Vagina (tissue), 2 donors: ENCODE measurements around the gene RAB7B. TPM values are rescaled to one million over a fixed set of nuclear protein-coding genes. Genes with fewer than 3 reads are reported as not detected.
"Not testable (repeated sequence)": the region's sequence is repeated elsewhere in the genome, so short reads cannot be mapped to it uniquely, and the experiment has no call there.

ENCODE experiments used
- DNase-seq, 2 donors: peaks; one replicate each; pipeline ENCODE4 v3.0.0-alpha.2; 2017; ENCODE audit errors: extremely low spot score in 2 of 2
- H3K27ac ChIP-seq: fragments of 200-600 bp; sonication (generic); one replicate; pipeline ENCODE4 v1.5.1; 2019
- H3K27me3 ChIP-seq: fragments of 200-600 bp; sonication (generic); one replicate; pipeline ENCODE4 v1.5.1; 2019
- H3K36me3 ChIP-seq, 2 donors: fragments of 200-600 bp; sonication (generic); one replicate each; pipeline ENCODE4 v1.5.1; 2017 to 2019
- H3K4me1 ChIP-seq: fragments of 200-600 bp; sonication (generic); one replicate; pipeline ENCODE4 v1.5.1; 2019
- H3K4me3 ChIP-seq, 2 donors: fragments of 200-600 bp; sonication (generic); 1 replicate in 1 of 2; 2 replicates in 1 of 2; pipeline ENCODE4 v1.5.1; 2016 to 2019
- H3K9me3 ChIP-seq: fragments of 200-600 bp; sonication (generic); one replicate; pipeline ENCODE4 v1.5.1; 2019
- POLR2A ChIP-seq, 2 donors: fragments of 450-650 bp; IDR thresholded peaks; one replicate each; pipeline ENCODE4 v1.6.1; 2017; ENCODE audit warnings: antibody characterized with exemption in 2 of 2, mild to moderate bottlenecking in 2 of 2, moderate library complexity in 2 of 2
- POLR2AphosphoS5 ChIP-seq, 2 donors: sonication (generic); formaldehyde crosslinking; IDR thresholded peaks; one replicate each; pipeline ENCODE4 v1.9.0; 2017; ENCODE audit warnings: antibody characterized with exemption in 2 of 2, mild to moderate bottlenecking in 2 of 2, low read depth in 1 of 2; ENCODE audit not compliant: insufficient read depth in 1 of 2
- intact Hi-C: fragments of 100-400 bp; cut with DNase I; formaldehyde crosslinking; loops from one replicate; pipeline ENCODE4 v1.15.1; 2023
- total RNA-seq: library from RNA; depleted of rRNA; stranded (reverse); fragments of >200 nt; gene quantifications from one replicate; pipeline ENCODE4 v1.2.3, GENCODE V29; 2016
- TF ChIP-seq, protein P1 (sequence below), 3 experiments: fragments of 450-650 bp in 2 of 3; fragments of 200-600 bp in 1 of 3; sonication (generic) in 1 of 3; IDR thresholded peaks; one replicate each; pipeline ENCODE4 v1.5.1; 2017 to 2019; ENCODE audit warnings: antibody characterized with exemption in 3 of 3, mild to moderate bottlenecking in 2 of 3, moderate library complexity in 2 of 3

Gene RAB7B, protein sequence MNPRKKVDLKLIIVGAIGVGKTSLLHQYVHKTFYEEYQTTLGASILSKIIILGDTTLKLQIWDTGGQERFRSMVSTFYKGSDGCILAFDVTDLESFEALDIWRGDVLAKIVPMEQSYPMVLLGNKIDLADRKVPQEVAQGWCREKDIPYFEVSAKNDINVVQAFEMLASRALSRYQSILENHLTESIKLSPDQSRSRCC
- total RNA-seq = 6.1 TPM

DNA sequence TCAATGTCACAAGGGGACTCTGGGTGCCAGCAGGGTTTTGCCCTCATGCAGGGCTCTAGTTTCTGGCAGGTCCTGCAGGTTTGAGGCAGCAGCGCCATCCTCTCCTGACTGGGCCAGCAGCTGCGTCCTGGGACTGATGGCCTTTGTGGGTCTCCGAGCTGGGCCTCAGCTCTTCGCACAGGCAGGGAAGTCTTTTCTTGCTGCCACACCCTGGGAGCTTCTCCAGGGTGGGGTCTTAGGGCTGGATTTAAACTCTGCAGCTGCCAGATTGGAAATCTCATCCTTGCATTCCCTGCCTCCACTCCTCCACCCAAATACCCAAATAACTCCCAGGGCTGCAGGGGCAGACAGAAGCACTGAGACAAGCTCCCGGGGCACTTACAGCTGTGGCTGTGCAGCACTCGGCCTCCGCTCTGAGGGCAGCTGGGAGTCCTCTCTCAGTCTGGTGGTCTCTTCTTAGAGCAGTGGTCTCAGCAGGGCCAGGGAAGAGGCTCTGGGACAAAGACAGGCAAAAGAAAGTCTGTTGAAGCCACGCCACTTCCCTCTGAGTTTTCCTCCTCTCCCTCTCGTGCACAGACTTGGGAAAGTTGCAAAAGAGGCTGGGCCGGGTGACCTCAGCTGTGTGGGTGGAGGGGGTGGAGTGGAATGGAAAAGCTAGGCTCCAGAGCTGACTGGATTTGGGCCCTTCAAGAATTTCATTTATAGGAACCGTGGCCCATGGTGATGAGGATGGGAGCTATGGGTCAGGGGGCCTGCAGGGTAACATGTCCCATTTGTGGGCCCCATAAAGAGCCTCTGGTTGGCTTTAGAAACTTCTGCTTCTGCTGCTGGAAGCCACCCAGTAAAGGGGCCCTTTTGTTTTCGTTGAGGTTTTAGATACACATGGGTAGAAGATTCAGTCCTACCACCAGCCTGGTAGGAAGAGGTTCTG lies at the start of gene RAB7B:
Gene RAB7B, minus strand, starts transcription at position 525 of the 931 bp plus-strand sequence. CDS start 9,260 bp downstream, outside the sequence.
- H3K4me1 ChIP-seq = peaks cover 62% of the 10 kb centered on the region
- TF ChIP-seq POLR2A (IDR thresholded peaks at IDR 0.05) (peak in 1 of 2 donors; percentile 30), POLR2AphosphoS5 (IDR thresholded peaks at IDR 0.05; ENCODE audit: insufficient read depth in 1 of 2, low read depth in 1 of 2) (peak; percentile 71 to 82)
- TF ChIP-seq, protein P1, sequence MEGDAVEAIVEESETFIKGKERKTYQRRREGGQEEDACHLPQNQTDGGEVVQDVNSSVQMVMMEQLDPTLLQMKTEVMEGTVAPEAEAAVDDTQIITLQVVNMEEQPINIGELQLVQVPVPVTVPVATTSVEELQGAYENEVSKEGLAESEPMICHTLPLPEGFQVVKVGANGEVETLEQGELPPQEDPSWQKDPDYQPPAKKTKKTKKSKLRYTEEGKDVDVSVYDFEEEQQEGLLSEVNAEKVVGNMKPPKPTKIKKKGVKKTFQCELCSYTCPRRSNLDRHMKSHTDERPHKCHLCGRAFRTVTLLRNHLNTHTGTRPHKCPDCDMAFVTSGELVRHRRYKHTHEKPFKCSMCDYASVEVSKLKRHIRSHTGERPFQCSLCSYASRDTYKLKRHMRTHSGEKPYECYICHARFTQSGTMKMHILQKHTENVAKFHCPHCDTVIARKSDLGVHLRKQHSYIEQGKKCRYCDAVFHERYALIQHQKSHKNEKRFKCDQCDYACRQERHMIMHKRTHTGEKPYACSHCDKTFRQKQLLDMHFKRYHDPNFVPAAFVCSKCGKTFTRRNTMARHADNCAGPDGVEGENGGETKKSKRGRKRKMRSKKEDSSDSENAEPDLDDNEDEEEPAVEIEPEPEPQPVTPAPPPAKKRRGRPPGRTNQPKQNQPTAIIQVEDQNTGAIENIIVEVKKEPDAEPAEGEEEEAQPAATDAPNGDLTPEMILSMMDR (IDR thresholded peaks at IDR 0.05) = no peak
- no peaks in the 10 kb centered on the region for H3K9me3 ChIP-seq
- H3K36me3 ChIP-seq = no peaks in the 10 kb centered on the region
- H3K4me3 ChIP-seq = peak within 1 kb of the TSS; percentile 44 to 46
- H3K27ac ChIP-seq = peak within 1 kb of the TSS; percentile 89
- H3K27me3 ChIP-seq = no peaks in the 10 kb centered on the region
- intact Hi-C loops = no loop called here
- peak; percentile 67 to 95 for DNase-seq

DNA sequence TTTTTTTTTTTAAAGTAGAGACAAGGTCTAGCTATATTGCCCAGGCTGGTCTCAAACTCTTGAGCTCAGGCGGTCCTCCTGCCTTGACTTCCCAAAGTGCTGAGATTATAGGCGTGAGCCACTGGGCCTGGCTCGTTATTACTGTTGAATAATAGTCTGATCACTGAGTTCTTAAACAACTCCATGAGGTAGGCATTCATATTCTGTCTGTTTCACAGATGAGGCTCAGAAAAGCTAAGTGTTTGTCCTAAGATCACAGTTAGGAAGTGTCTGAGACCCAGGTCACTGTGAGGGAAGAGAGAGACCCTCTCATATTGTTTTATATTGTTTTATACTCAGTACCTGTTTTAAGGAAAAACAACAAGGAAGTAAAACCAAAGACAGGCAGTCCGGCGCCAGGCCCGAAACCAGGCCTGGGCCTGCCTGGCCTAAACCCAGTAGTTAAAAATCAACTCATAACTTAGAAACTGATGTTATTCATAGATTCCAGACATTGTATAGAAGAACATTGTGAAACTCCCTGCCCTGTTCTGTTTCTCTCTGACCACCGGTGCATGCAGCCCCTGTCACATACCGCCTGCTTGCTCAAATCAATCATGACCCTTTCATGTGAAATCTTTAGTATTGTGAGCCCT lies 49.2 kb upstream of the RAB7B start:
- H3K9me3 ChIP-seq, H3K4me3 ChIP-seq, H3K27me3 ChIP-seq, H3K36me3 ChIP-seq, H3K27ac ChIP-seq, H3K4me1 ChIP-seq, DNase-seq, intact Hi-C loops: not testable (repeated sequence)

GRCh38 chr1:206050655-206051235 lies 47.5 kb upstream of the RAB7B start:
- Histone ChIP-seq H3K4me1 (peaks cover 6% of the 10 kb centered on the region), H3K36me3 (no peaks in the 10 kb centered on the region), H3K27me3 (no peaks in the 10 kb centered on the region), H3K9me3 (no peaks in the 10 kb centered on the region), H3K27ac (no peak overlapping the region), H3K4me3 (no peak overlapping the region)
- intact Hi-C loops = loop anchor here (2.0 kb wide), 1 partner anchor 42 kb away; no protein-coding TSS in a partner anchor
- TF ChIP-seq, protein P1 (IDR thresholded peaks at IDR 0.05) = no peak
- TF ChIP-seq POLR2AphosphoS5 (IDR thresholded peaks at IDR 0.05; ENCODE audit: insufficient read depth in 1 of 2, low read depth in 1 of 2) (no peak), POLR2A (IDR thresholded peaks at IDR 0.05) (no peak)
- no peak for DNase-seq

- no peak for DNase-seq
- no peaks in the 10 kb centered on the region for H3K27me3 ChIP-seq
- no peak overlapping the region for H3K4me3 ChIP-seq
- H3K9me3 ChIP-seq = no peaks in the 10 kb centered on the region
- H3K36me3 ChIP-seq = no peaks in the 10 kb centered on the region
- peaks cover 6% of the 10 kb centered on the region for H3K4me1 ChIP-seq
- intact Hi-C loops = loop anchor here (2.0 kb wide), 1 partner anchor 43 kb away; no protein-coding TSS in a partner anchor
- no peak overlapping the region for H3K27ac ChIP-seq
- TF ChIP-seq, protein P1 (IDR thresholded peaks at IDR 0.05) = no peak
- no peak for TF ChIP-seq POLR2AphosphoS5 (IDR thresholded peaks at IDR 0.05; ENCODE audit: insufficient read depth in 1 of 2, low read depth in 1 of 2)
- no peak for TF ChIP-seq POLR2A (IDR thresholded peaks at IDR 0.05)
Observed at GRCh38 chr1:206049919-206050600, 46.9 kb upstream of the RAB7B start.

- Histone ChIP-seq H3K36me3 (no peaks in the 10 kb centered on the region), H3K9me3 (no peaks in the 10 kb centered on the region), H3K4me3 (no peak overlapping the region), H3K27me3 (no peaks in the 10 kb centered on the region), H3K27ac (no peak overlapping the region), H3K4me1 (peaks cover 6% of the 10 kb centered on the region)
- DNase-seq = no peak
- TF ChIP-seq, protein P1 (IDR thresholded peaks at IDR 0.05) = no peak
- TF ChIP-seq POLR2A (IDR thresholded peaks at IDR 0.05) = no peak
- no peak for TF ChIP-seq POLR2AphosphoS5 (IDR thresholded peaks at IDR 0.05; ENCODE audit: insufficient read depth in 1 of 2, low read depth in 1 of 2)
- intact Hi-C loops = no loop called here
Observed at GRCh38 chr1:206049293-206049692, 46.1 kb upstream of the RAB7B start.
